Urothelium cell line (cell line): Measurements from ENCODE around the gene PHLDA2.
A peak's percentile ranks its signal among the peaks of the same experiment; 100 is the strongest.

ENCODE experiments used
- DNase-seq: peaks from one replicate; pipeline ENCODE4 v3.0.0; 2011; ENCODE audit warnings: low spot score, mixed read lengths
- FAIRE-seq: peaks from 2 replicates; lab custom pipeline; 2011; peaks lifted over from hg19 to GRCh38; lab: Jason Lieb, UNC

The PHLDA2 gene

GRCh38 chr11:2899080-2899783 is 30.0 kb downstream of the PHLDA2 start:
- DNase-seq = no peak
- FAIRE-seq = no peak

GRCh38 chr11:2898366-2899079 is 30.7 kb downstream of the PHLDA2 start:
- DNase-seq = peak; percentile 86
- FAIRE-seq = no peak

DNA sequence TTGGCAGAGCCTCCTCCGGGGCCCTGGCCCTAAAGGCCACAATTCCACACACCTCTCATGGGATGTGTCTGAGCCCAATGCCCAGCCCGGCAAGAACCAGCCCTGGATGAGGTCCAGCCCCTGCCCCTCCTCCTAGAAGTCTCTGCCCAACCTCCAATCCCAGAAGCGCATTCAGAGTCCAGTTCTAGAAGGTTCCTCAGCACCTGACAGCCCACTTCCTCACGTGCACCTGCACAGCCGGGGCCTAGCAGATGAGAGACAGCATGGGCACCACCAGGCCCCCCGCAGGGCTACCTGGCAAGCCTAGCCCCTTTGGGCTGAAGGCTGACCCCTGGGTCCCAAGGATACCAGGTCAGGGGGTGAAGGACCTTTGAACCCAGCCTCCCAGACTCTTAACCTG is 32.2 kb downstream of the PHLDA2 start:
- DNase-seq = no peak
- FAIRE-seq = no peak

GRCh38 chr11:2896047-2896446 is 33.2 kb downstream of the PHLDA2 start:
- no peak for DNase-seq
- no peak for FAIRE-seq

DNA sequence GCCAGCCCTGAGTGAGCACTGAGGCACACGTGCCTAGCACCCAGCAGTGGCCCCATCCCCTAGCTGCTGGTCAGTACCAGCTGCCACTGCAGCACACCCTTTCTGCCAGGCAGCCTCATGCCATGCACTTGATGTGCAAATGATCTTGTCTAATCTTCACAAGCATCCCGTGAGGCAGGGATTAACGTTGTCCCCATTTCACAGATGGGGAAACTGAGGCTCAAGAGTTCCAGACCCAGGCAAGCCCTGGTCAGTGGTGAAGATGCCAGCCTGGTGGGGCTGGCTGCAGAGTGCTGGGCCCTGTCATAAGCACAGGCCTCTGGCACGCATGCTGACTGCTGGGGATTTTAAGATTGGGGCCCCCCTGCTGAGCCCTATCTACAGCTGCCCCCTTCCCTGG is 35.3 kb downstream of the PHLDA2 start:
- no peak for FAIRE-seq

GRCh38 chr11:2892967-2893528 is 36.2 kb downstream of the PHLDA2 start:
- peak; percentile 48 for DNase-seq
- no peak for FAIRE-seq

More for the DNA sequence above, 35.3 kb downstream of the PHLDA2 start:
- no peak for DNase-seq

DNA sequence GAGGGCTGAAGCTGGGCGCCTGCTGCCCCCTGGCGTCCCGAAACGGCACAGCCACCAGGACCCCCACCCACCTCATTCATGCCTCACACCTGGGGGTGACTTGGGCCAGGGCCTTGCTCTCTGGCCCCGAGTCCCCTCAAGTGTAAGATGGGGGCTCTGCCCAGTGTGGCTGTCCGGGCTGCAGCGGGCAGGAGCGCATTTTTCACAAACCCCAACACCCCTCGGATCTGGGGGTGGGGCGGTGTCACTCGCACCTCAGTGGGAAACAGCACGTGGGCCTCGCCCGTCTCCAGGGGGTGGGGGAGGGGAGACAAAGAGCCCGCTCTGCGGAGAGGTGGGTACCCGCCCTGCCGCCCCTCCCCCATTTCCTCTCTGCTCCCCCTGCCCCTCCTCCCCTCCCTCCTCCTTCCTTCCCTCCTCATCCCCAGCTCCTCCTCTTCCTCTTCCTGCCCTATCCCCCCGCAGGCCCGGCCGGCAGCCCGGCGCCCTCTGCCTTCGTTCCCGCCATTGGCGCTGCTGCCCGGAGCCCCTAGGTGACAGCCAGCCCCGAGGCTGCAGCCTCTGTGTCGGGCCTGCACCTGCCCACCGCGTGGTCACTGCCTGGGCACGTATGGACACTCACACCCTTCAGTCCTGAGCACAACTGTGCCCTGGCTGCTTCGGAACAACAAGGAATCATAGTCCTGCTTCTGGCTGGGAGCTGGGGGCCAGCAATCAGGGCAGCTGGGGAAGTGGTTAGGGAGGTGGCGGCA is 36.8 kb downstream of the PHLDA2 start:
- peak; percentile 88 for DNase-seq
- peak; percentile 52 for FAIRE-seq

GRCh38 chr11:2891326-2892214 is 37.6 kb downstream of the PHLDA2 start:
- DNase-seq = no peak
- peak; percentile 17 for FAIRE-seq

GRCh38 chr11:2890466-2891294 is 38.5 kb downstream of the PHLDA2 start:
- DNase-seq (no peak), FAIRE-seq (no peak)

DNA sequence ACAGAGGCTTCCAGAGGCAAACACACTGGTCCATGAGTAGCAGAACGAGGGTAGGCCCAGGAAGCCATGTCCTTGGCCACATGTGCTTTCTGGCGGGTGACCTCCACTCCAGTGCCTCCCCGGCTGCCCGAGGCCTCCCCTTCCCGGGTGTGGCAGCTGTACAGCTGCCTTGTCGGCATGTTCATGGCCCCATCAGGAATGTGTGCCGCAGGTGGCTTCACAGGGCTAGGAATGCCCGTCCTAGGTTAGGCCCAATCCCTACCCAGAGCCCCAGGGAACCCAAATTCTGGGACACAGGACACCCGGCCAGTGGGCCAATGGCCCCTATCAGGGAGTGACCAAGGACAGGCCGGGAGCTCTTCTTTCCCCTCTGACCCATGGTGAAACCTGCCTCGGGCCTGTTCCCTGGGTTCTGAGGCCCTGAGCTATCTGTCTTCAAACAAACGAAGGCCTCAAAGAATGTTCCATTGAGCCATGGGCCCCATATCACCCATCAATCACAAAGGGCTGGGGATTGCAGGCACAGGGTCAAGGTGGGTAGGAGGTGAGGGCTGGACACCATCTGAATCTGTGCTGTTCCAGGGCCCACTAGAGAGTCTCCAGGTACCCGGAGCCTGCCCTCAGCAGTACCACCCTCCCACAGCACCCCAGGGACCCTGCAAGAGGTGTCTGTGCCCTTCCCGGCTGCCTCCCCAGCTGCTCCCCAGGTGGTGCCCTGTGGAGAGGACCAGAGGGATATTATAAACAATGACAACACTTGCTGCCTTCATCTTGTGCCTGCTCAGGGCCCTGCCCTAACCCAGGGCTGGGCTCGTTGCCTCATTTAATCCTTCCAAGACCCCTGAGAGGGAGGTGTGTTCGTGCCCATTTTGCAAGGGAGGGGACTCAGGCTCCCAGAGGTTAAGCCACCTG is 39.6 kb downstream of the PHLDA2 start:
- DNase-seq (no peak), FAIRE-seq (no peak)

DNA sequence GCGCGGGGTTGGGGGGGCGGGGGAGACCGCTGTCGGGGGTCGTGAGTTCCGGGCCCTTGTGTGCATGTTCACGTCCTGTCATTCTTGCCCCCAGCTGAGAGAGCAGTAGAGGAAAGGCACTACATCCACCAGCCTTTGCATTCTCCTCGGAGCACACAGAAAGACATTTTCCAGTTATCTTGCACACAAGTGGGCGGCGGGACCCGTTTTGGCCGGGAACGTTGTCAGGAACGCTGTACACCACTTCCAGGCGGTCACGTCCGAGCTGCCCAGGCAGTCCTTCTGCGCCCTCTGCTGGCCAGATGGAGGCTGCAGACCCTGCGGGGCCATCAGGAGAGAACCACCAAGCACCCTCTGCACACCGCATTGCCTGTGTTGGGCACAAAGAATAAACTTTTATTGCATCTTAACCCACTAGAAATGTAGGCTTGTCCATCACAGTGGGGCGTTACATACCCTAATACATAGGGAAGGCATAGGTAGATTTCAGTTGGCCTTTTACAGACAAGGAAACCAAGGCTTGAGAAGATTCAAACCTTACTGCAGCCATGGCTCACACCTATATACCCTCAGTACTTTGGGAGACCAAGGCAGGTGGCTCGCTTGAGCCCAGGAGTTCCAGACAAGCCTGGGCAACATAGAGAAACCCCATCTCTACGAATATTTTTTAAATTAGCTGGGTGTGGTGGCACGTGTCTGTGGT is 40.8 kb downstream of the PHLDA2 start:
- peak; percentile 86 for DNase-seq
- FAIRE-seq = peak; percentile 96

DNA sequence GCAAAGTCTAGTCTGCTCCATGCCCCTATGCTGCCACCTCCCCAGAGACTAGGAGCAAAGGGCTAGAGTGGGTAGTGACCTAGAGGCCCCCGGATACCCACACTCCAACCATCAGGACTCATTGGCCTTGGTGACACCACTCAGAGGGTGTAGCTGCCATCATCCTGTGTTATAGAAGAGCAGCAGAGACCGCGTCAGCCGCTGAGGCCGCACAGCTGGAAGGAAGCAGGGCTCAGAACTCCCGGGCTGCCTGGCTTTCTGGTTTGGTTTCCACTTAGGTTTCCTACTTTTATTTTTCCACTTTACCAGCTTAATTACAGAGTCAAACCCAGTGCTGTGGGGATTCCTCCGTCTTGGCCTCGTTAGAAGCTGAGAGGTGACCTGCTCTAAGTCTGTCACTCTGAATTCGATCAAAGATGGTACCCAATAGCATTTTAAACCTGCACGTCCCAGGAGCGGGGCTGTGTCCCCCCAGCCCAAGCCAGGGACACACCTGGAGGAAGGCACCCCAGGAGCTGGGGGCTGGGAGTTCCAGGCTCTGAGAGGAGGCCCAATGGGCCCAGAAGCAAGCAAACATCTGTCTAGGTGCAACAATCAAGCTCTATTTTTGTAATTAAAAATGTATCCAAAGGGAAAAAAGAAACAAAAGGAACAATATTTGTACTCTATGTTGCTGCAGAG is 41.6 kb downstream of the PHLDA2 start:
- no peak for DNase-seq
- FAIRE-seq = no peak

DNA sequence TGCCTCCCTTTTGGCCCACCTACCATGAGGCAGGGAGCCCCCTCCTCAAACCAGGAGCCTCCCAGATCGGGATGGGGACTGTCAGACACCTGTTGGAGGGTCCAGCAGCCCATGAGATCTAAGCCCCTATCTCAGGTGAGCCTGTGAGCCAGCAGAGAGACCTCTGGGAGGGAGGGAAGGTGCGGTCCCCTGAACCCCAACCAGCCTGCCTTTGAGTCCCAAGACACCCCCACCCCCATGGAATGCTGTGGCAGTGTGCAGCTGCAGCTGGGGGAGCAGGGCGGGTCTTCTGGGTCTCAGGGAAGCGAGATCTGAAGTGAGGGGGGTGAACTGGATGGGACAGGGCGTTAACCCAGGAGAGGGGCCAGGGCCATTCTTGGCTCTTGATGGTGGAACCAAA is 42.3 kb downstream of the PHLDA2 start:
- FAIRE-seq (no peak), DNase-seq (no peak)

DNA sequence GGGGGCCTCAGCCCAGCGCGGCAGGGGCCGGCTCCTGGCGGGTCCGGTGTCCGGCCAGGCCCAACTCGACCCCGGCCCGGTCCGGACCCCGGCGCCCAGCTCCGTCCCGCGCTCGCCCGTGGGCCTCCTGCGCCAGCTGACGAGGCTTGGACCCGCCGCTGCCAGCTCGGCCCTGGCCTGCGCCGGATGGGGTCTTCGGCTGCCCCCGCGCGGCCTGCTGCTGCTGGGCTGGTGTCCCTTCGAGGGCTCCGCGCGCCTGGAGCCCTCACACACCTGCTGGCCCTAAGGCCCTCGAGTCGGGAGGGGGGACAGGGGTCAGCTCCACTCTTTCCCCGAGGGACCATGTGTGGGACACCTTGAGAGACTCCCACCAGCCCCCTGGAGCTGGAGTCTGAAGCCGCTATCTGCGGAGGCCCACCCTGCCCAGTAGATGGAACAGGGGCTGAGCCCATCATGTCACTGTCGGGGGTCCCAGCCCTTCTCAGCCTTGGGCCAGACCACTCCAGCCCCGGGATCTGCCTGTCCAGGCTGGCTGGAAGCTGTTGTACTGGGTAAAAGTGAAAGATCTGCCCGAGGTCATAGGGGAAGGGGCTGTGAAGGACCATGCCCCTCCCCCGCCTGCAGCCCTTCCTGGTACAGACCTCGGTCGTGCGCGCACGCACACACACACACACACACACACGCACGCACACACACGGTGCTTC is 42.9 kb downstream of the PHLDA2 start:
- no peak for FAIRE-seq
- DNase-seq = no peak

DNA sequence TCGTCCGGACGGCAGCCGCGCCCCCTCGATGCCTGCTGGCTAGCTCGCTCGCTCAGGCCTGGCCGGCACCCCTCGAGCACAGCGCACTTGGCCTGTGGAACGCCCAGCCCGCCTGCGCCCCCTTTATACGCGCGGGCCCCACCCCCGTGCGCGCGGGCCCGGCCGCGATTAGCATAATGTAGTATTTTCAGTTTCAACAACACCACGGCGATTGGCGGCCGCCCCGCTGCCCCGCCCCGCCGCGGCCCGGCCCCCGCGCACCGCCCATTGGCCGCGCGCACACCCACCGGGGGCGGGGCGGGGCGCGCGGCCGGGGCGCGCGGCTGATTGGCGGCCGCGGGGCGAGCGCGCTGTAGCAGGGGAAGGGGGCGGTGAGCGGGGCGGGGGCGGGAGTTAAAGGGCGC is 43.5 kb downstream of the PHLDA2 start, which contains the start of gene CDKN1C:
Gene CDKN1C (minus strand): TSS at position 98 of the 404 bp plus-strand sequence. CDS start 319 bp downstream, outside the sequence.
- DNase-seq = peak; percentile 71
- FAIRE-seq = peak; percentile 86

- DNase-seq = peak; percentile 83
- peak; percentile 67 for FAIRE-seq
These were observed 44.1 kb downstream of the PHLDA2 start for GRCh38 chr11:2885017-2885677.
